ENCODE results near the gene XYLT1.

Gene XYLT1

DNA sequence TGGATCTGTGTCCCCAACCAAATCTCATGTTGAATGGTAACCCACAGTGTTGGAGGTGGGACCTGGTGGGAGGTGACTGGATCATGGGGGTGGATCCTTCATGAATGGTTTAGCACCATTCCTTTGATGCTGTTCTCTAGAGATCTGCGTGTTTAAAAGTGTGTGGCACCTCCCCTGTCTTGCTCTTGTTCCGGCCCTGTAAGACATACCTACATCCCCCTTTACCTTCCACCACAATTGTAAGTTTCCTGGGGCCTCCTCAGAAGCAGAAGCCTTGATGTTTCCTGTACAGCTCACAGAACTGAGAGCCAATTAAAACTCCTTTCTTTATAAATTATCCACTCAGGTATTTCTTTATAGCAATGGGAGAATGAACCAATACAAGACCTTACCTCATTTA is 257.7 kb downstream of the XYLT1 start:
- no peak for DNase-seq

DNA sequence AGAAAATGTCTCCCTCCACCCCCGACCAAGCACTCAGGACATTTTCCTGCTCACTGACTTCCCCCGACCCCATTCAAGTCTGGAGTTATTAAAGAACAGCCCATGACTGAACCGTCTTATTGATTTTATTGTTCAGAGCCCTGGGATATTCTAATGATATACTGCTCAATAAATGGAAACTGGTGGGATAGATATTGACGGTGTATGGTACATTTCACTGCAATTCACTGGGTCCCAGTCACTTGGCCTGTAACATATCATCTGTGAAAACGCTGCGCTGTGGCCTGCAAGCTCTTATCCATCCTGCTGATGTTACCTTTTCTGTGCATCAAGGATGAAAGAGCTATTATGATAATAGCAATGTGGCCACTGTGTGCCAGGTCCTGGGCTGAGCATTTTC is 258.2 kb downstream of the XYLT1 start:
- DNase-seq = no peak

DNA sequence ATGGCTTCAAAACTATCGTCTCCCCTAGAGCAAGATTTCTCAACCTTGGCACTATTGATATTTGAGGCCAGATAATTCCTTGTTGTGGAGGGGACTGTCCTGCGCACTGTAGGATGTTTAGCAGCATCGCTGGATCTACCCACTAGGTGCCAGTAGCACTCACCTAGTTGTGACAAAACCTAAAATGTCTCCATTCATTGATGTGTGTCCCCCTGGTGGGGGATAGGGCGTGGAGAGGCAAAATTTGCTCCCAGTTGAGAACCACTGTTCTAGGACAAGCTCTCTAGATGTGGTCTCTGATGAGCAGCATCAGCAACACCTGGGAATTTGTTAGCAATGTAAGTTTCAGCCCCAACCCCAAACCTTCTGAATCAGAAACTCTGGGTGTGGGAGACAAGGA is 259.0 kb downstream of the XYLT1 start:
- DNase-seq = peak; percentile 35

DNA sequence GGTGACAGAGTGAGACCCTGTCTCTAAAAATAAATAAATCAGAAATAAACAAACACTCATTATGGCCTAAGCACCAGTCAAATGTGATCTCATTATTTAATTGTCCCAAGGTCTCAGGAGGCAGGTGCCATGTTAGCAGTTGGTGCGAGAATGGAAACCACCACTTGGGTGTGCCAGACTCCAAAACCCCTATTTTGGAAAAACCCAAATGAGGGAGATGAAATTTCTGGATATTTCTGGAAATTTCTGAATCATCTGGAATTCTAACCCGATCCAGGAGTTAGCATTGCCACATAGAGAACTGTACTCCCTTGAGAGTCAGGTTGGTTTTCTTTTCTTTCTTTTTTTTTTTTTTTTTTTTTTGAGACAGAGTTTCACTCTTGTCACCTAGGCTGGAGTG is 264.0 kb downstream of the XYLT1 start:
- no peak for DNase-seq

DNA sequence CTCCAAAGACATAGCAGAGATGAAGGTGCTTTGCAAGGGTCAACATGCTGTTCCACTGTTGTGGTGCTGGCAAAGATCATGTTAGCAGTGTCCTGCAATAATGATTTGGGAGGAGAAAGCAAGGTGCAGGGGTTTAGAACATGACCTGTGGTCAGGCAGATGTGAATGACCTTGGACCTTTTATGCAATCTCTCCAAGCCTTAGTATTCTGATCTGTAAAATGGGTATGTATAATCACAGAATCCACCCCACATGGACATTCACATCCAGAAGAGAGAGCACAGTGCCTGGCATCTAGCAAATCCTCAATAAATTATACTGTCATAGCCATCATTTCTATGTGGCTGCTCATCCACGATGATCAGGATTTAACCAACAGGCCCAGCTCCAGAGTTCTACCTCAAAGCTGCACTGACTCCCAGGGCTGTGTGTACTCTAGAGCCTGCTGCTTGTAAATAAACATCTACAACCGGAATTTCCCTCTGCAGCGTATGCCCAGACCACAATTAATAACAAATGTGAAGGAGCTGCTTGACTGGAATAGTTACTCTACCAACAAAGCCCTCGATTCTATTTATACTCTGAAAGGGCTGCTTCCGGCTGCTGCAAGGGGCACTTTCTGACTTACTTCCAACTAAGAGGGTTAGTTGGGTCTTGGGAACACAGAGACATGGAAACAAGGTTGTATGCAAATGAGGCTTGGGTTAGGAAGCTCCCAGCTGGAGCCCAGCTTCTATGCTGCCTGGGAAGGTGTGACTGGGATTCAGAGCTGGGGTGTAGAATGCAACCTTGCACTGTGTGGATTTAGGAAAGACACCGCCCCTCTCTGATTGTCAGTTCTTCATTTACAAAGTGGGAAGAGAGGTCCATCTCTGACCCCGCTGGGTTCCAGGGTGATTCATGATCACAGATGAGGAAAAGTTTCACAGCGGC is 265.2 kb downstream of the XYLT1 start:
- DNase-seq = no peak

DNA sequence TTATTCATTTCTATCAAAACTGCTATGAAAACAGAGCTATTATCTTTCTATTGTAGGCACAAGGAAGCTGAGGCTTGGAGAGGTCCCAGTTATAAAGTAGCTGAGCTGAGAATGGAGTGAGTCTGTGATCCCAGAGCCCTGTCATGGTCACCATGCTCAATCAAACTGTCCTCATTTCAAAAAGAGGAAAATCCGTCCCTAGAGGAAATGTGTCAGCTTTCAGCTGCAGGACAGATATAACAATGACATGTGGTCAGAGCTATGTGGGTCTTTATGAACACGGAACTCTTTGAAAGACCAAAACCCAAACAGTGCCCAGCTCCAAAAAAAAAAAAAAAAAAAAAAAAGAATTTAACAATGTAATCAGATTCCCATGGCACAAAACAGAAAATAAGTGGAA is 266.1 kb downstream of the XYLT1 start:
- no peak for DNase-seq

DNA sequence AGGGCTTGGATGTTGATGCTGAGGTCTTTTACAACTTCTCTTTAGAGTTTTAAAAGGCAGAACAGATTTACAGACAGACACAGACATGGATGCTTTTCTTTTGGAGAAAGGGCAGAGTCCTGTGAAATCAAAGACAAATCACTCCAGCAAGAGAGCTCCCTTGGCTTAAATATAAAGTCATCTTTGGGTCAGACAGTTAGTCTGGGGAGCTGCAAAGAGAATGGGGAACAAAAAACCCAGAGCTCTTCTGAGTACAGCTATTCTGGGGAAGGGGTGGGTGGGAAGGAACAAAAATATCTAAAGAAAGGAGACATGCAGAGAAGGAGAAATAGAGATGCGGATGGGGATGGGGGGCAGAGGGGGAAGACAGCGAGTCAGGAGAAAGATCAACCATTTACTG is 266.6 kb downstream of the XYLT1 start:
- no peak for DNase-seq

DNA sequence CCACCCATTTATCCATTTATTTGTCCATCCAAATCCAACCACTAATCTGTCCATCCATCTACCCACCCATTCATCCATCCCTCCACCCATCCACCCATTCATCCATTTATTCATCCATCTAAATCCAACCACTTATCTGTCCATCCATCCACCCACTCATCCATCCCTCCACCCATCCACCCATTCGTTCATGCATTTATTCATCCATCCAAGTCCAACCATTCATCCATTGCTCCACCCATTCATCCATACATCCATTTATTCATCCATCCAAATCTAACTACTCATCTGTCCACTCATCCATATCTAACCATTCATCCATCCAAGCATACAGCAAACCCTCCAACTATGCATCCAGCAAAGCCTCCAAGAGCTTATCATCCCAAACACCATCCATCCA is 267.3 kb downstream of the XYLT1 start:
- no peak for DNase-seq

DNA sequence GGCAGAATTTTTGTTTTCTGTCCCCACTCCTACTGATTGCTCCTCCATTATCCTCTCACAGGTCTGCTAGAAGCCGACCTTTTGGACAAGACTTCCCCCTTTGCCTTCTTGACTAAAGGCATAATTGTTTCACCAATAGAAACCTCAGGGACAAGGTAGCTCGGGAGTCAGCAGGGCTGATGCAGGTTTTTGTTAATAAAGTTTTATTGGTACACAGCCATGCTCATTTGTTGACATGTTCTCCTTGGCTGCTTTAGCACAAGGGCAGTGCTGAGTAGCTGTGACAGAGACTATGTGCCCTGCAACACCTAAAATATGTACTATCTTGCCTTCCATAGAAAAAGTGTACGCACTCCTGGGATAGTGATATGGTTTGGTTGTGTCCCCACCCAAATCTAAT is 271.6 kb downstream of the XYLT1 start:
- DNase-seq = no peak

DNA sequence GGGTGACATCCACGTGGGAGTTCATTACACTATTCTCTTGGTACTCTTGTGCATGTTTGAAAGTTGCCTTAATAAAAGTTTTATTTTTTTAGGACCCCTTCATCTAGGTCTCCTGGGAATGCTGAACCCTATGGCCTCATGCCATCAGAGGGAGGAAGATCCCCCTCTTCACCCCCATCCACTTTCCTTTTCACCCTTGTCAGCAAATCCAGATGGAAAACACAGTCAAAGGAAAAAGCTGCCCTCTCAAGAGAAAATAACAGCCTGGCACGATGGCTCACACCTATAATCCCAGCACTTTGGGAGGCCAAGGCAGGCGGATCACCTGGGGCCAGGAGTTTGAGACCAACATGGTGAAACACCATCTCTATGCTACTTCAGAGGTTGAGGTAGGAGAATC is 274.2 kb downstream of the XYLT1 start:
- no peak for DNase-seq

DNA sequence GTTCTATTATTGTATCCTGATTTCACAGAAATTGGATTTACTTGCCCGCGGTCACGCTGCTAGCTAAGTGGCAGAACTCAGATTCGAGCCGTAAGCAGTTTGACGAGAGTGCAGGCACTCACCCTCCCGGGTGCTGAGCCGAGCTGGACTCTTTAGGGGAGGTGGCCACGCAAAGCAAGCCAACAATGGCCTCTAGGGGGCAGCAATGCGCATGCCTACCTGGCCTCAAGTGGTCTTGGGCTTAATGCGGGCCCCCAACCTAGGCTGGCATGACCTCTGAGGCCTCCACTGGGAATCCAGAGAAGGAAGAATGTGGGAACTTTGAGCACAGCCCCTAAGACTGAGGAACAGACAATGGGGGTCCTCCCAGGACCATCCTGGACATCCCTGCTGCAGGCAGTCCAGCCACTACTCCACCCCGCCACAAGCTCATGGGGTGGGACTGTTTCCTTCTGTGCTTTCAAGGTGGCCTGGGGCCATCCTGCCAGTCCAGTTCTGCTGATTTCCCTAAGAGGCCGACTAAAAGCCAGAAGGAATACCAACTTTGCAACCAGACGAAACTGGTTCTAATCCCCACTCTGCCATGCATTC is 276.5 kb downstream of the XYLT1 start:
- peak; percentile 58 for DNase-seq

DNA sequence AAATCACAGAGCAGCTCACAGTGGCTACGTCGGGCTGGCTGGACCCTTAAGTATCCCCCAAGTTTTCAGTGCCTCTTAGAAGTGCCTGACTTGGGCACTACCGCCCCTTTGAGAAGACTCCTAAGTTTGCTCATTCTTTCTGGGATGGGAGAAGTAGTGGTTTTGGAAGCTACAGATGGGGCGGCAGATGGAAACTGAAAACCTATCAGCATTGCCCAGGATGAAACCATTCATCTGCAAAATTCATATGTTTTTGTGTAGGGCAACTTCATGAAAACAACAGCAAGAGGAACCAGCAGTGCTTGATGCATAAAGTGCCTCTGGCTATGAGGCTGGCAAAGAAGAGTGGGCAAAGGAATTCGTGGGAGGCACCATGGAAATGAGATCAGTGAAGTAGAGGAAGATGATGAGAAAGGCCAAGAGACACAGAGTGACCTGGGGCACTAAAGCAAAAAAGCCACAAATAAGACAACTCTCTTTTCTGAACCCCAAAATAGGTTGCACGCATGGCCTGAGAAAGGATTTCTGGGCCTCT is 277.1 kb downstream of the XYLT1 start:
- no peak for DNase-seq

DNA sequence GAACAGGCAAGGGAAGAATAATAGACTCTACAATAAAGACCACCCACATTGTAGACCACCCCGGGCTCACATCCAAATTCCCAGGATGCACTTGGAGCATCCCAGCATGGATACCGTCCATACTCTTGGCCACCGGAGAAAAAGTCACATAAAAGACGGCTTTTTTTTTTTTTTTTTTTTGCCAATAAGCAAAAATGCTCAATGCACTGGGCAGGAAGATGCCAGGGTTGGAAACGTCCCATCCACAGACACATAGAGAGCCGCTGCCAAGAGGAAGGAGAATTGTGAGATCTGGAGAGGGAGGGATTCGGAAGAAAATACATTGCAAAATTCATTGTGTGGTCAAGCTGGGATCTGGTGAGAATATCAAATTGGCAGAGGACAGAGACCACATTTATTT is 286.7 kb downstream of the XYLT1 start:
- no peak for DNase-seq

DNA sequence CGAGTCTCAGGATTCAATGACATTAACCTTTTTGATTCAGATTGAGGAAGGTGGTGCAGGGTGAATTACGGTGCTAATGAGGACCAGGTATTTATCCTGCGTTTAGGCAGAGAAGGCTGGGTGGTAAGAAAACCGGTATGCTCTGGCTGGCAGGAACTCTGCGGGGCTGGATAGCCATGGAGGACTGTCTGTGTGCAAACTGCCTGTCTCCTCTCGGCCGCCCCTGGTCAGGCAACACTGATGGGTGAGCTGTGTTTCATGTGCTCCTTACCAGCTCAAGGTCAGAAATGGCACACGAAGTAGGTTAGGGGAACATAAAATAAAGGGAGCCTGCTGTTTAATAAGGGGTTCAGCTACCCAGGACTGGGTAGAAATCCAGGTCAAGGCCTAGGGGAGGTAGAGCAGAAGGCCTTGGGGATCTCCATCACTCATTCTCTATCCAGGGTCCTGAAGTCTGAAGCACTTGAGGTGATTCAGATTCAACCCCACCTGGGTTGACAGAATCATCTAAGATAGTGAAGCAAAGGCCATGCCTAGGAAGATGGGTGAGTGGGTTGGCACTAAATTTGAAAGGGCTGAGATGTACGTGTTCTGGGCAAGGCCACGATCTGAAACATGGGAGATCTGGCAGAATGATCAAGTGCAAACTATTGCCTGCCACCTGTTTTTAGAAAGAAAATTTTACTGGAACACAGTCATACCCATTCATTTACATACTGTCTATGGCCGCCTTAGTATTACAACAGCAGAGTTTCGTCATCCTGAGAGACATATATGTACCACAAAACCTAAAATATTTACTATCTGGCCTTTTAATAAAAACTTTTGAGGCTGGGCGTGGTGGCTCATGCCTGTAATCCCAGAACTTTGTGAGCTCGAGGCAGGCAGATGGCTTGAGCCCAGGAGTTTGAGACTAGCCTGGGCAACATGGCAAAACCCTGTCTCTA is 292.5 kb downstream of the XYLT1 start:
- DNase-seq = no peak

DNA sequence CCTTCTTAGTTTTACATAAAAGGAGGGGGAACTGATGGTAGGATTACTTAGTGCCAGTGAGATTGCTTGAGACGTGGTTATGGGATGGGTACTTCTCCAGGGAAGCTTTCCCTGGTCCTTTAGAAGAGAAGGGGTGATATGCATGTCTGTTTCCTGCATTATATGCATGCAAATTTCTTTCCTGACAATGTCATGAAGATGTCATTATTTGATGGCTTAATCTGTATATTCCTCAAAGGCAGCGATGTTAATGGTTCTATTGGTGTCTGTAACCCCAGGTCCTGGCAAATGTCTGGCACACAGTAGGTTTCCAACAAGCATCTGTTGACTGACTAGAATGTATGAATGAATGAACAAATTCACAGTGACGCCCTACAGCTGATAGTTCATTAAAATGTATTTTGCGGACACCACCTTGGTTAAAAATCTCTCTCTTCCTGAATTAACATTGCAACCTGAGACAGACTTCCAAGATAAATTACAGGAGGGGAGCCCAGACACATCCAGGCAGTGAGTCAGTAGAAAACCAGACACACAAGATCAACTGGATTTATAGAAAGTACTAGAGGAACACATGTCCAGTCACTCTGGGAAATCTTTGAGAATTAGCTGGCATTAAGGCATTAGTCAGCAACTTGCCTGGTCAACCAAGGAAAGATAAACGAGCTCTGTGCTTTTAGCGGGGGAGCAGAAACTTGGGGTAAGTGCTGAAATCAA is 293.4 kb downstream of the XYLT1 start:
- no peak for DNase-seq

DNA sequence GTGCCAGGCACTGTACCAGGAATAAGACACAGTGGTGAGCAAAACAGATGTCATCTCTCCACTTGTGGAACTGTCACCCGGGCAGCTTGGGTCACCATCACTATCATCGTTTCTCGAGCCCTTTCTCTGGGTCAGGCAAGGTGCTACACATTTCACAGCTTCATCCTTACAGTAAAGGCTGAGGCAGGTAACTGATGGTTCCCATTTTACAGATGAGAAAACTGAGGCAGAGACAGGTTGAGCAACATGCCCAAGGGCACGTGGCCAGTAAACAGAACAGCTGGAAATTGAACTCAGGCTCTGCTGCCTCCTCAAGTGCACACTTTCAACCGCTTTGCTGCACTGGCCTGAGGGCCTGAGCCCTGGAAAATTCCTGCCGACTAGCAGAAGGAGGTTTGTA is 294.6 kb downstream of the XYLT1 start:
- no peak for DNase-seq

DNA sequence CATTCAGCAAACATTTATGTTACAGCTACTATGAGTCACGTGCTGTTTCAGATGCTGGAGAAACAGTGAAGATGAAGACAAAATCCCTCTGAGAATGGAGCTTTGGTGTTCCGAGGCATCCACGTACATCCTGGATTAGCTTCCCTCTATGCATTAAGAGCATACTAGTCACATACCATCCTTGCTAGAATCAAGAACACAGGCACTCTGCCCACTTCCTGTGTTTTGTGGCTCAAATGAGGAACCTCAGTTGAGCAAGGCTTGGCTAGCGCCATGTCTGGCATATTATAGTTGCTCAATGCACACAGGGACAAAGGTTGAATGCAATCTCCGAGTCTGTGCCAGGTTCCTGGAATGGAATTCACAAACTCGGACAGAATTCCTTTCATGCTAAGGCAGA is 297.5 kb downstream of the XYLT1 start:
- peak; percentile 12 for DNase-seq

DNA sequence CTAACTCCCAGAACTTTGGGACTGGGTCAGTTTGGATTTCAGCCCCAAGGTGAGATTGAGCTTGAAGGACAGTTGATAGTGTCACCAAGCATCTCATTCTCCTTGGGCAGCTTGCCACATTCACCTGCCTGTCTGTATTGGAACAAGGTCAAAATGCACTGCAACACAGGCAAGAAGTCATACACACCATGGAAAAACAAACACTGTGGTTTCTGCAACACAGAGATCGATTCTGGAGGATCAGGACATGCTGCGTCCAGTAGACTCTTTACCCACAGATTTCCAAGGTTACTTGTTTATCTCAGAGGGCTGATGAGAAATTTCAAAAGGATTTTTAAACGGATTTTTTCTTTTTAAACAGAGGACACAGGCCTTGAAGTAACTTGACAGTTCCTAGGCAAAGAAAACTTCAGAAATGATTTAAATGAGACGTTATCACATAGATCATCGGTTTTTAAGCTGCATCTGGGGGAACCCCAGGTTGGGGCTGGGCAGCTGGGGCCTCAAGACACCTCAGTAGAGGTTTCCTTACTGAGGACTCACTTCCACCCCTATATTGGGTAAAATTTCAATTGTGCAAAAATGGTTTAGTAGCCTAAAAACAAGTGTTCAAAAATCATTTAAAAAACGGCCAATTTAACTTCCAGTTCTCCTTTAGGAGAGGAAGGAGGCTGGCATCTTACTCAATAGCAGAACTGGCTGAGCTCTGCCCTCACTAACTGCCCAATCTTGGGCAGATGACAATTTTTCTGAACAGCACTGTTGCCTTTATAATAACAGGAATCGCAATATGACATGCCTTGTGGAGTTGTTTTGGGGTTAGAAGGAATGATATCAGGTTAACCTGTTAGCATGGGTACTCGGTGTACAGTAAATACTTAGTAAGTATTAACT is 299.3 kb downstream of the XYLT1 start:
- DNase-seq = no peak

DNA sequence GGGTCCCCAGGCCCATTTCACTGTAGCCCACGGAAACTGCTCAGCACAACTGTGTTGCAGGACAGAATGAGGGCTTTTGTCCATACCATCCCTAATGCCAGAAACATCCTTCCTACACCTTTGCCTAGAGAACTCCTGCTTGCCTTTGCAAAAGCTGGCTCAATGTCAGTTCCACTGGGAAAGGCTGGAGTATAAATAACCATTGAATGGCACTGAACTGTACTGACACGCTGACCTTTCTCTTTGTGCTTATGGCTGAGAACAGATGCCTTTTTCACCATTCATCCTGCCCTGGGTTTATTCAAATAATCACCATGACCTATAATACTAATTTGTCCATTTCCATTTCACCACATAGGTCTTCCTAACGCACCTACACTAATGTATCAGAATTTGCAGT is 300.3 kb downstream of the XYLT1 start:
- no peak for DNase-seq

DNA sequence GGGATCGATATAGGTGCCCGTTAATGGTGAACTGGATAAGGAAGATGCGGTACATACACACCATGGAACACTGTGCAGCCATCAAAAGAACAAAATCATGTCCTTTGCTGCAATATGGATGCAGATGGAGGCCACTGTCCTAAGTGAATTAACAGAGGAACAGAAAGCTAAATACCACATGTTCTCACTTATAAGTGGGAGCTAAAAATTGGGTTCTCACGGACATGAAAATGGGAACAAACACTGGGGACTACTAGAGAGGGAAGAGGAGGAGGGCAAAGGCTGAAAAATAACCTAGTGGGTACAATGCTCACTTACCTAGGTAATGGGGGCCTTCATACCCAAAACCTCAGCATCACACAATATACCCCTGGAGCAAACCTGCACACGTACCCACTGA is 302.6 kb downstream of the XYLT1 start:
- no peak for DNase-seq

DNA sequence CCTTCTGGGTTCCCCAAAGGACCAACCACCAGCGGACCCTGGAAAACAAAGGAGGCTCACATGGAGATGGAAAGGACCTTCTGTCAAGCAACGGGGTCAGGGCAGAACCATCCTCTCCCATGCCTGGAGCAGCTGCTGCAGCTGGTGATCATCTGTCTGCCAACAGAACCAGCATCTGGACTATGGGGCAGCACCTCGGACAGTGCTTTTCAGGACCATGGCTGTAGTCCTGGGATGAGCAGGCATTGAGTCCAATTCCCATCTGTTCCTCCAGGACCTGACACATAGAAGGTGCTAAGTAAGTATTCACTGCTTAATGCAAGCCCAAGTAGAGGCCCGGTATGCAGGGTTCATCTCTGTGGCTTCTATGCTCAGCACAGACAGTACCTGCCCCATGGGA is 304.7 kb downstream of the XYLT1 start:
- DNase-seq = no peak

DNA sequence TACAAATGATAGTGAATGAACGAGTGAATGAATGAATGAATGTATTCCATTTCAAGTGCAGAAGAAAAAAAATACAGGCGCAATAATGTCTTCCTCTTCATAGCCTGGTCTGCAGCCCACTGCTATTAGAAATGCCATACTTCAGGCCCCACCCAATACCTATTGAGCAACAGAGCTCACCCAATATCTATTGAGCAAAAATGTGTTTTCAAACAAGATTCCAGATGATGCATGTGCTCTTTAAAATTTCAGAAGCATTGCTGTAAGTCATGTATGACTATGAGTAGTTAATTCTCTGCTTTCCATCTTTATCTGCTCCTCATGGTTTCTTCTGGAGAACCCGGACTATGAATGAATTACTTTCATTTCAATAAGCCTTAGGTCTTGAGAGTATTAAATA is 308.2 kb downstream of the XYLT1 start:
- DNase-seq = no peak
